Gastrocnemius medialis (tissue), 4 donors: ENCODE results near the gene POU3F3.

Source experiments
- CTCF ChIP-seq, 5 experiments: fragments of 450-650 bp in 3 of 5; fragments of 200-600 bp in 2 of 5; sonication (generic) in 2 of 5; IDR thresholded peaks in 4 of 5; conservative IDR thresholded peaks in 1 of 5; 1 replicate in 4 of 5; 2 replicates in 1 of 5; pipeline ENCODE4 v1.5.1; 2016 to 2019; ENCODE audit warnings: antibody characterized with exemption in 5 of 5, mild to moderate bottlenecking in 3 of 5, moderate library complexity in 3 of 5
- POLR2A ChIP-seq, 2 donors: fragments of 450-650 bp; IDR thresholded peaks; one replicate each; pipeline ENCODE4 v1.6.1; 2017; ENCODE audit warnings: antibody characterized with exemption in 2 of 2, mild to moderate bottlenecking in 2 of 2, moderate library complexity in 2 of 2

GRCh38 chr2:104816143-104816542 lies 37.8 kb upstream of the POU3F3 start:
- no peak for TF ChIP-seq CTCF (IDR thresholded peaks at IDR 0.05 in 4 of 5, conservative IDR thresholded peaks at IDR 0.05 in 1 of 5)
- no peak for TF ChIP-seq POLR2A (IDR thresholded peaks at IDR 0.05)
